T-cell (primary cell): ENCODE results near the gene ALPL. TPM values are rescaled to one million over a fixed set of nuclear protein-coding genes. Genes with fewer than 3 reads are reported as not detected.
"Not testable (repeated sequence)": the region's sequence is repeated elsewhere in the genome, so short reads cannot be mapped to it uniquely, and the experiment has no call there.

Experiments used
- ATAC-seq, 4 experiments: fragments of 200-7000 bp in 3 of 4; fragments of 150-1000 bp in 1 of 4; cut with Tn5 transposase; replicated peaks in 1 of 4; 1 replicate in 3 of 4; 2 replicates in 1 of 4; pipeline ENCODE4 v1.10.0; 2021; ENCODE audit warnings: moderate library complexity in 3 of 4, mild to moderate bottlenecking in 2 of 4, moderate number of reproducible peaks in 1 of 4
- CTCF ChIA-PET, 2 donors: fragments of 300-600 bp; sonication (Branson Sonifier 250); formaldehyde crosslinking; loops; one replicate each; lab custom pipeline; 2022; ENCODE audit warnings: antibody characterized with exemption in 2 of 2; lab: Charles Lee
- POLR2A ChIA-PET, 2 donors: fragments of 300-600 bp; sonication (Branson Sonifier 250); formaldehyde crosslinking; loops; one replicate each; lab custom pipeline; 2022; ENCODE audit warnings: antibody characterized with exemption in 2 of 2; lab: Charles Lee
- DNase-seq, 35 experiments: peaks; one replicate each; pipeline versions ENCODE4 v3.0.0 to v3.0.0-alpha.2; 2013 to 2023
- H3K27ac ChIP-seq: one replicate; pipeline ENCODE4 v1.5.1; 2013; ENCODE audit warnings: low read length
- H3K27me3 ChIP-seq, 2 experiments: replicated peaks in 1 of 2; 1 replicate in 1 of 2; 2 replicates in 1 of 2; pipeline versions ENCODE4 v1.6.1 to v1.7.0; 2013; ENCODE audit warnings: low read length in 1 of 2, mixed read lengths in 1 of 2; ENCODE audit not compliant: control insufficient read depth in 2 of 2, insufficient read depth in 2 of 2; ENCODE audit errors: extremely low read depth in 1 of 2
- H3K36me3 ChIP-seq, 2 donors: 1 replicate in 1 of 2; 2 replicates in 1 of 2; pipeline versions ENCODE4 v1.6.1 to v1.7.0; 2013; ENCODE audit warnings: low read length in 1 of 2; ENCODE audit not compliant: control insufficient read depth in 2 of 2, insufficient read depth in 1 of 2; ENCODE audit errors: extremely low read depth in 1 of 2
- H3K4me1 ChIP-seq, 2 experiments: 1 replicate in 1 of 2; 2 replicates in 1 of 2; pipeline versions ENCODE4 v1.6.1 to v1.7.0; 2013; ENCODE audit warnings: low read length in 2 of 2, mixed read lengths in 1 of 2; ENCODE audit not compliant: insufficient read depth in 2 of 2, control insufficient read depth in 1 of 2; ENCODE audit errors: extremely low read depth in 1 of 2
- H3K4me3 ChIP-seq, 2 donors: 1 replicate in 1 of 2; 2 replicates in 1 of 2; pipeline versions ENCODE4 v1.5.1 to v1.7.0; 2013; ENCODE audit warnings: mild to moderate bottlenecking in 2 of 2, low read length in 1 of 2, moderate library complexity in 1 of 2; ENCODE audit not compliant: control insufficient read depth in 1 of 2; ENCODE audit errors: extremely low read depth in 1 of 2
- H3K9me3 ChIP-seq: 2 replicates; pipeline ENCODE4 v1.7.0; 2013
- H3K27ac Mint-ChIP-seq, 2 donors: one replicate each; pipeline ENCODE4 v1.8.0; 2020 to 2021; ENCODE audit warnings: mild to moderate bottlenecking in 2 of 2, mixed read lengths in 2 of 2
- H3K27me3 Mint-ChIP-seq, 2 donors: one replicate each; pipeline ENCODE4 v1.8.0; 2021 to 2022; ENCODE audit warnings: mixed read lengths in 2 of 2
- H3K36me3 Mint-ChIP-seq: one replicate; pipeline ENCODE4 v1.8.0; 2021; ENCODE audit warnings: mixed read lengths
- H3K4me1 Mint-ChIP-seq, 3 donors: one replicate each; pipeline ENCODE4 v1.8.0; 2020 to 2022; ENCODE audit warnings: mixed read lengths in 3 of 3, mild to moderate bottlenecking in 1 of 3
- H3K4me3 Mint-ChIP-seq, 3 donors: one replicate each; pipeline ENCODE4 v1.8.0; 2020 to 2022; ENCODE audit warnings: mild to moderate bottlenecking in 3 of 3, mixed read lengths in 3 of 3, moderate library complexity in 3 of 3
- H3K9me3 Mint-ChIP-seq, 3 donors: one replicate each; pipeline ENCODE4 v1.8.0; 2020 to 2022; ENCODE audit warnings: mixed read lengths in 3 of 3
- WGBS: methylation state at CpG from one replicate; pipeline ENCODE4 v1.1.5; 2013; ENCODE audit warnings: missing lambda C conversion rate; ENCODE audit not compliant: insufficient coverage; 5-methylcytosine and 5-hydroxymethylcytosine counted together
- total RNA-seq, 35 experiments: library from RNA in 6 of 35; stranded (reverse) in 6 of 35; fragments of 120-200 nt in 1 of 35; gene quantifications; one replicate each; pipeline versions ENCODE4 v1.2.1 to v1.2.4 and lab custom pipeline; 2013 to 2026

Gene ALPL
- total RNA-seq, 5 donors from 2014 or later (not counting 1 experiment from before 2014, with no cell fraction given), result 0.20 to 0.44 (median 0.41) TPM; not detected in 2

GRCh38 chr1:21518774-21519455 lies 9.7 kb downstream of the ALPL start:
- ATAC-seq, result no peak
- Mint-ChIP-seq H3K4me3 (no peak overlapping the region), H3K36me3 (no peaks in the 10 kb centered on the region), H3K4me1 (no peaks in the 10 kb centered on the region), H3K27ac (no peak overlapping the region), H3K27me3 (peaks cover 2 to 8% of the 10 kb centered on the region in 2 donors), H3K9me3 (no peaks in the 10 kb centered on the region)
- ChIA-PET POLR2A (no interaction called here), CTCF (interaction anchor here in 1 of 2 donors (0.7 kb wide), 1 partner anchor 18 kb away, joined by 3 read pairs; no protein-coding TSS in a partner anchor)
- H3K27ac ChIP-seq, result no peak overlapping the region
- H3K4me1 ChIP-seq, result no peaks in the 10 kb centered on the region
- WGBS, result 92% methylated on average over 14 of the region's 16 CpGs
- H3K4me3 ChIP-seq, result no peak overlapping the region
- DNase-seq, result no peak
- no peaks in the 10 kb centered on the region for H3K27me3 ChIP-seq
- no peaks in the 10 kb centered on the region for H3K9me3 ChIP-seq
- no peaks in the 10 kb centered on the region for H3K36me3 ChIP-seq

- H3K4me3 Mint-ChIP-seq, H3K4me1 ChIP-seq, H3K27me3 Mint-ChIP-seq, H3K27me3 ChIP-seq, H3K27ac ChIP-seq, H3K9me3 ChIP-seq, POLR2A ChIA-PET, ATAC-seq, H3K36me3 ChIP-seq, H3K9me3 Mint-ChIP-seq, H3K27ac Mint-ChIP-seq, H3K36me3 Mint-ChIP-seq, DNase-seq, H3K4me3 ChIP-seq, H3K4me1 Mint-ChIP-seq: not testable (repeated sequence)
- 89% methylated on average over 8 of the region's 11 CpGs for WGBS
- CTCF ChIA-PET, result interaction anchor here in 1 of 2 donors (0.7 kb wide), 1 partner anchor 49 kb away, joined by 5 read pairs; no protein-coding TSS in a partner anchor
Observed at GRCh38 chr1:21519486-21520070, 10.4 kb downstream of the ALPL start.

GRCh38 chr1:21520899-21521716 lies 11.9 kb downstream of the ALPL start:
- H3K27ac ChIP-seq, result no peak overlapping the region
- H3K4me3 Mint-ChIP-seq, result no peak overlapping the region
- no peaks in the 10 kb centered on the region for H3K4me1 ChIP-seq
- no peaks in the 10 kb centered on the region for H3K4me1 Mint-ChIP-seq
- CTCF ChIA-PET, result no interaction called here
- no peaks in the 10 kb centered on the region for H3K27me3 ChIP-seq
- WGBS, result 86% methylated on average over 13 of the region's 16 CpGs
- ATAC-seq (no peak), DNase-seq (no peak)
- POLR2A ChIA-PET, result no interaction called here
- H3K9me3 ChIP-seq, result no peaks in the 10 kb centered on the region
- no peak overlapping the region for H3K4me3 ChIP-seq
- no peaks in the 10 kb centered on the region for H3K9me3 Mint-ChIP-seq
- no peak overlapping the region for H3K27ac Mint-ChIP-seq
- H3K36me3 ChIP-seq, result no peaks in the 10 kb centered on the region
- peaks cover 0 to 6% of the 10 kb centered on the region in 2 donors for H3K27me3 Mint-ChIP-seq
- H3K36me3 Mint-ChIP-seq, result no peaks in the 10 kb centered on the region

- Histone ChIP-seq H3K36me3 (no peaks in the 10 kb centered on the region), H3K9me3 (no peaks in the 10 kb centered on the region), H3K4me3 (no peak overlapping the region), H3K4me1 (no peaks in the 10 kb centered on the region), H3K27ac (no peak overlapping the region), H3K27me3 (no peaks in the 10 kb centered on the region)
- peaks cover 0 to 3% of the 10 kb centered on the region in 2 donors for H3K27me3 Mint-ChIP-seq
- no peak overlapping the region for H3K27ac Mint-ChIP-seq
- ATAC-seq (no peak), DNase-seq (no peak)
- H3K4me3 Mint-ChIP-seq, result no peak overlapping the region
- H3K36me3 Mint-ChIP-seq, result no peaks in the 10 kb centered on the region
- no peaks in the 10 kb centered on the region for H3K4me1 Mint-ChIP-seq
- WGBS, result no CpG with 5 or more reads among the region's 4 CpGs
- POLR2A ChIA-PET, result no interaction called here
- CTCF ChIA-PET, result no interaction called here
- H3K9me3 Mint-ChIP-seq, result no peaks in the 10 kb centered on the region
Observed at GRCh38 chr1:21521717-21522060, 12.5 kb downstream of the ALPL start.

DNA sequence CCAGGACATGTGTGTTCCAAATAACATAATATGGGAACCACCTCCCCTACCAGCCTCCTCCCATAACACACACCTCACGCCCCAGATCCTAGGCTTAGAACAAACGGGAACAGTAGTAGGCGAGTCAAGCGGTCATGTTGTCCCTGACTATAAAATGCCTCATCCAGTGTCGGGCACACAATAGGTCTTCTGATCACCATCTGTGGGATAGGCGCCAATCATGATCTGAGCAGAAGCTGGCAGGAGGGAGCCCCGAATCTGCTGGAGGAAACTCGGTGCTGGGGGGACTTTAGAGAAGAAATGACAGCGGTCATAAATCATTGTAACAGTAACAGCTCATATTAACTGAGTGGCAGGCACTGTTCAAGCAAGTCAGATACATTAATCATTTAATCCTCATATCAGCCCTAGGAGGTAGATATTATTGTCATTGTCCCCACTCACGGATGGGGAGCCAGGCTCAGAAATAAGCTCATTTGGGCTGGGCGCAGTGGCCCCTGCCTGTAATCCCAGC lies 13.4 kb downstream of the ALPL start:
- no peak overlapping the region for H3K4me3 Mint-ChIP-seq
- H3K27me3 Mint-ChIP-seq, result peaks cover 0 to 2% of the 10 kb centered on the region in 2 donors
- ChIA-PET CTCF (no interaction called here), POLR2A (no interaction called here)
- no peak for DNase-seq
- no peak overlapping the region for H3K27ac Mint-ChIP-seq
- Histone ChIP-seq H3K27me3 (no peaks in the 10 kb centered on the region), H3K9me3 (no peaks in the 10 kb centered on the region), H3K36me3 (no peaks in the 10 kb centered on the region), H3K27ac (no peak overlapping the region), H3K4me1 (no peaks in the 10 kb centered on the region), H3K4me3 (no peak overlapping the region)
- 74% methylated on average over 6 of the region's 11 CpGs for WGBS
- no peaks in the 10 kb centered on the region for H3K4me1 Mint-ChIP-seq
- ATAC-seq, result no peak
- no peaks in the 10 kb centered on the region for H3K9me3 Mint-ChIP-seq
- no peaks in the 10 kb centered on the region for H3K36me3 Mint-ChIP-seq

DNA sequence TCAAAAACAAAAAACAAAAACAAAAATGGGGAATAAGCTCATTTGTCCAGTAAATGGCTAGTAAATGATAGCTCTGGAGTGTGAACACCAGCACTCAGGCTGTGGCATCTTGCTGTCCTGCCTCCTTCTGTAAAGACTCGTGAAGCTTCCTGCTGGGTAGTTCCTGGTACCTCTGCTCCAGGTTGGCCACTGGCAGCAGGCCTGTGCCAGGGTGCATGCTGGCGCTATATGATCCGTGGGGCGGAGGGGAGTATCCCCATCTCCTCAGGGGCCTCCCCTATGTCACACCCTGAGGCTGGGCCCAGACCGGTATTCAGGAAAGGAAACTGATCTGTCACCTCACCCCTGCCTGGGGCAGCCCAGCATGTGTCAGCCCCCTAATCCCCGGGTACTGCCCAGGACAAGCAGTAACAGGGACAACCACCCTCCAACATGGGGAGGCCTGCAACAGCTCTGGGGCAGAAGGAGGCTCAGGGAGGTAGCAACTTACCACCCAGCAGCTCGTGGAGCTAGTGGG lies 14.1 kb downstream of the ALPL start:
- Histone ChIP-seq H3K9me3 (no peaks in the 10 kb centered on the region), H3K4me1 (no peaks in the 10 kb centered on the region), H3K27ac (no peak overlapping the region), H3K36me3 (no peaks in the 10 kb centered on the region), H3K4me3 (no peak overlapping the region), H3K27me3 (no peaks in the 10 kb centered on the region)
- no peaks in the 10 kb centered on the region for H3K36me3 Mint-ChIP-seq
- ChIA-PET POLR2A (no interaction called here), CTCF (interaction anchor here in 1 of 2 donors (0.7 kb wide), 1 partner anchor 66 kb away, joined by 3 read pairs; no protein-coding TSS in a partner anchor)
- H3K27ac Mint-ChIP-seq, result no peak overlapping the region
- ATAC-seq (no peak), DNase-seq (no peak)
- H3K9me3 Mint-ChIP-seq, result no peaks in the 10 kb centered on the region
- H3K4me3 Mint-ChIP-seq, result no peak overlapping the region
- H3K4me1 Mint-ChIP-seq, result no peaks in the 10 kb centered on the region
- H3K27me3 Mint-ChIP-seq, result no peaks in the 10 kb centered on the region
- WGBS, result 83% methylated on average over 5 of the region's 7 CpGs
